Glutamatergic neuron (in vitro differentiated cells): ENCODE results near the gene LAMA5. TPM values are rescaled to one million over a fixed set of nuclear protein-coding genes. Genes with fewer than 3 reads are reported as not detected.

Experiments used
- DNase-seq: peaks from one replicate; pipeline ENCODE4 v3.0.0; 2022
- H3K27ac Mint-ChIP-seq: one replicate; pipeline ENCODE4 v1.8.0; 2020; ENCODE audit warnings: mild to moderate bottlenecking, mixed read lengths, inconsistent platforms; ENCODE audit not compliant: unreplicated experiment
- H3K27me3 Mint-ChIP-seq: one replicate; pipeline ENCODE4 v1.8.0; 2020; ENCODE audit warnings: mild to moderate bottlenecking, moderate library complexity, mixed read lengths, inconsistent platforms; ENCODE audit not compliant: unreplicated experiment
- H3K36me3 Mint-ChIP-seq: one replicate; pipeline ENCODE4 v1.8.0; 2020; ENCODE audit warnings: mild to moderate bottlenecking, mixed read lengths, inconsistent platforms; ENCODE audit not compliant: unreplicated experiment
- H3K4me1 Mint-ChIP-seq: one replicate; pipeline ENCODE4 v1.8.0; 2020; ENCODE audit warnings: mild to moderate bottlenecking, low read depth, mixed read lengths, inconsistent platforms; ENCODE audit not compliant: unreplicated experiment
- H3K4me3 Mint-ChIP-seq: one replicate; pipeline ENCODE4 v1.8.0; 2020; ENCODE audit warnings: mild to moderate bottlenecking, mixed read lengths, inconsistent platforms; ENCODE audit not compliant: unreplicated experiment
- H3K9me3 Mint-ChIP-seq: one replicate; pipeline ENCODE4 v1.8.0; 2020; ENCODE audit warnings: mild to moderate bottlenecking, moderate library complexity, mixed read lengths, inconsistent platforms; ENCODE audit not compliant: unreplicated experiment
- CTCF ChIP-seq: fragments of 200-600 bp; sonication (generic); IDR thresholded peaks from one replicate; pipeline ENCODE4 v1.5.0; 2021; ENCODE audit not compliant: partially characterized antibody, unreplicated experiment
- long read RNA-seq: library from polyadenylated mRNA; unstranded; transcript quantifications from one replicate; pipeline ENCODE4 v2.0.0, GENCODE V29; 2020; ENCODE audit not compliant: unreplicated experiment
- total RNA-seq: library from RNA; stranded (reverse); fragmentation: NEBNext Ultra II Directional; extraction: Animal tissue kit (Norgen Biotek cat#: 25700); gene quantifications from one replicate; pipeline ENCODE4 v1.2.1, GENCODE V29; 2021; ENCODE audit not compliant: unreplicated experiment

The LAMA5 gene
- total RNA-seq, result 724 TPM
- long read RNA-seq, partial matches to known transcripts, result 25 of 35 reads
- long read RNA-seq, other reads (novel, unspliced or antisense), result 10 of 35 reads

- no peaks in the 10 kb centered on the region for H3K36me3 Mint-ChIP-seq
- H3K27me3 Mint-ChIP-seq, result peaks cover 10% of the 10 kb centered on the region
- H3K4me1 Mint-ChIP-seq, result peaks cover 8% of the 10 kb centered on the region
- no peak for TF ChIP-seq CTCF
- H3K4me3 Mint-ChIP-seq, result peak within 1 kb of the TSS; percentile 84
- peak within 1 kb of the TSS; percentile 64 for H3K27ac Mint-ChIP-seq
- peaks cover 6% of the 10 kb centered on the region for H3K9me3 Mint-ChIP-seq
- peak; percentile 86 for DNase-seq
Observed at GRCh38 chr20:62367136-62367632, at the start of gene LAMA5. Gene LAMA5, minus strand, starts transcription at chr20:62367312. Its CDS starts 67 bp downstream, at chr20:62367245.

GRCh38 chr20:62415354-62416111, 48.4 kb upstream of the LAMA5 start:
- DNase-seq, result no peak
- Mint-ChIP-seq H3K4me3 (no peak overlapping the region), H3K27ac (no peak overlapping the region), H3K36me3 (no peaks in the 10 kb centered on the region), H3K9me3 (peaks cover 1% of the 10 kb centered on the region), H3K4me1 (no peaks in the 10 kb centered on the region), H3K27me3 (peaks cover 5% of the 10 kb centered on the region)
- TF ChIP-seq CTCF, result no peak

GRCh38 chr20:62413896-62414481, 46.9 kb upstream of the LAMA5 start:
- DNase-seq, result no peak
- Mint-ChIP-seq H3K4me1 (peaks cover 3% of the 10 kb centered on the region), H3K4me3 (no peak overlapping the region), H3K36me3 (no peaks in the 10 kb centered on the region), H3K9me3 (peaks cover 1% of the 10 kb centered on the region), H3K27me3 (peaks cover 2% of the 10 kb centered on the region), H3K27ac (no peak overlapping the region)
- TF ChIP-seq CTCF, result no peak

GRCh38 chr20:62413025-62413570, 46.0 kb upstream of the LAMA5 start:
- no peak for DNase-seq
- no peak for TF ChIP-seq CTCF
- Mint-ChIP-seq H3K36me3 (no peaks in the 10 kb centered on the region), H3K27me3 (peaks cover 2% of the 10 kb centered on the region), H3K4me3 (no peak overlapping the region), H3K4me1 (peaks cover 3% of the 10 kb centered on the region), H3K9me3 (no peaks in the 10 kb centered on the region), H3K27ac (no peak overlapping the region)
